ENCODE measurements around the gene NBAS.

- TF ChIP-seq CTCF (IDR thresholded peaks at IDR 0.05) (no peak), POLR2AphosphoS5 (IDR thresholded peaks at IDR 0.05; ENCODE audit: low read depth, low read length) (no peak), SIN3A (IDR thresholded peaks at IDR 0.05; ENCODE audit: borderline replicate concordance, insufficient read depth, low read depth, low read length) (no peak), TCF7L2 (IDR thresholded peaks at IDR 0.05; ENCODE audit: low read depth, low read length) (no peak)
- TF ChIP-seq, protein P1, sequence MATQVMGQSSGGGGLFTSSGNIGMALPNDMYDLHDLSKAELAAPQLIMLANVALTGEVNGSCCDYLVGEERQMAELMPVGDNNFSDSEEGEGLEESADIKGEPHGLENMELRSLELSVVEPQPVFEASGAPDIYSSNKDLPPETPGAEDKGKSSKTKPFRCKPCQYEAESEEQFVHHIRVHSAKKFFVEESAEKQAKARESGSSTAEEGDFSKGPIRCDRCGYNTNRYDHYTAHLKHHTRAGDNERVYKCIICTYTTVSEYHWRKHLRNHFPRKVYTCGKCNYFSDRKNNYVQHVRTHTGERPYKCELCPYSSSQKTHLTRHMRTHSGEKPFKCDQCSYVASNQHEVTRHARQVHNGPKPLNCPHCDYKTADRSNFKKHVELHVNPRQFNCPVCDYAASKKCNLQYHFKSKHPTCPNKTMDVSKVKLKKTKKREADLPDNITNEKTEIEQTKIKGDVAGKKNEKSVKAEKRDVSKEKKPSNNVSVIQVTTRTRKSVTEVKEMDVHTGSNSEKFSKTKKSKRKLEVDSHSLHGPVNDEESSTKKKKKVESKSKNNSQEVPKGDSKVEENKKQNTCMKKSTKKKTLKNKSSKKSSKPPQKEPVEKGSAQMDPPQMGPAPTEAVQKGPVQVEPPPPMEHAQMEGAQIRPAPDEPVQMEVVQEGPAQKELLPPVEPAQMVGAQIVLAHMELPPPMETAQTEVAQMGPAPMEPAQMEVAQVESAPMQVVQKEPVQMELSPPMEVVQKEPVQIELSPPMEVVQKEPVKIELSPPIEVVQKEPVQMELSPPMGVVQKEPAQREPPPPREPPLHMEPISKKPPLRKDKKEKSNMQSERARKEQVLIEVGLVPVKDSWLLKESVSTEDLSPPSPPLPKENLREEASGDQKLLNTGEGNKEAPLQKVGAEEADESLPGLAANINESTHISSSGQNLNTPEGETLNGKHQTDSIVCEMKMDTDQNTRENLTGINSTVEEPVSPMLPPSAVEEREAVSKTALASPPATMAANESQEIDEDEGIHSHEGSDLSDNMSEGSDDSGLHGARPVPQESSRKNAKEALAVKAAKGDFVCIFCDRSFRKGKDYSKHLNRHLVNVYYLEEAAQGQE (IDR thresholded peaks at IDR 0.05; ENCODE audit: insufficient read depth in 1 of 2, low read depth in 2 of 2, low read length in 1 of 2) = no peak
Measured at GRCh38 chr2:15136639-15137038, 424.5 kb downstream of the NBAS start.

Measured in Panc1 (cell line).